Loucy (cell line): ENCODE results near the gene SBF2.

Source experiments
- CTCF ChIP-seq: fragments of 200-600 bp; sonication (generic); conservative IDR thresholded peaks from 2 replicates; pipeline ENCODE4 v1.5.1; 2014; ENCODE audit warnings: mild to moderate bottlenecking, antibody characterized with exemption, low read length
- EZH2phosphoT487 ChIP-seq: fragments of 200-600 bp; IDR thresholded peaks from 2 replicates; pipeline ENCODE4 v1.6.1; 2018; ENCODE audit warnings: antibody characterized with exemption, mild to moderate bottlenecking, moderate library complexity, borderline replicate concordance

- TF ChIP-seq CTCF (no peak), EZH2phosphoT487 (no peak)
Measured at GRCh38 chr11:9738116-9738515, 555.9 kb downstream of the SBF2 start.
